A549 (cell line): ENCODE data around the gene DBT. TPM values are rescaled to one million over a fixed set of nuclear protein-coding genes. Genes with fewer than 3 reads are reported as not detected.
A peak's percentile ranks its signal among the peaks of the same experiment; 100 is the strongest.

Source experiments
- ATAC-seq, 2 experiments: fragments of 200-7000 bp in 1 of 2; fragments of >200 bp in 1 of 2; cut with Nextera tagmentation in 1 of 2; cut with Tn5 transposase in 1 of 2; 3 replicates each; pipeline versions ENCODE4 v1.8.0 to v1.9.1; 2018 to 2020; ENCODE audit warnings: mild to moderate bottlenecking in 1 of 2, moderate library complexity in 1 of 2
- CTCF ChIA-PET: fragments of 300-600 bp; sonication (Branson Sonifier 250); formaldehyde crosslinking; extraction: SDS; loops from one replicate; lab custom pipeline; 2021; ENCODE audit warnings: antibody characterized with exemption, inconsistent platforms; lab: Yijun Ruan, JAX
- POLR2A ChIA-PET: fragments of 350-600 bp; formaldehyde crosslinking; extraction: SDS; loops from one replicate; lab custom pipeline; 2021; ENCODE audit warnings: antibody characterized with exemption, inconsistent platforms; lab: Yijun Ruan, JAX
- DNase-seq, 2 experiments: peaks; one replicate each; pipeline versions ENCODE4 v3.0.0 to v3.0.0-alpha.2; 2011 to 2016; ENCODE audit warnings: low read depth in 1 of 2, low spot score in 1 of 2
- FAIRE-seq: peaks from 2 replicates; lab custom pipeline; 2011; peaks lifted over from hg19 to GRCh38; lab: Jason Lieb, UNC
- H3K27ac ChIP-seq, 2 experiments: fragments of >200 bp; sonication (Bioruptor Twin); formaldehyde crosslinking; 3 replicates each; pipeline ENCODE4 v1.5.1; 2016 to 2017
- H3K4me1 ChIP-seq: fragments of >200 bp; sonication (Bioruptor Twin); formaldehyde crosslinking; 3 replicates; pipeline ENCODE4 v1.6.1; 2016
- H3K4me2 ChIP-seq: fragments of >200 bp; sonication (Bioruptor Twin); formaldehyde crosslinking; 3 replicates; pipeline ENCODE4 v1.6.1; 2016
- H3K4me3 ChIP-seq: fragments of >200 bp; sonication (Bioruptor Twin); formaldehyde crosslinking; 3 replicates; pipeline ENCODE4 v1.5.1; 2016
- H3K9me3 ChIP-seq: fragments of >200 bp; sonication (Bioruptor Twin); formaldehyde crosslinking; 3 replicates; pipeline ENCODE4 v1.6.1; 2016
- CBX2 ChIP-seq: fragments of 200-600 bp; sonication (generic); IDR thresholded peaks from 2 replicates; pipeline ENCODE4 v1.6.1; 2016; ENCODE audit warnings: low read depth, mild to moderate bottlenecking, borderline replicate concordance
- CHD2 ChIP-seq: fragments of 150-350 bp; IDR thresholded peaks from 2 replicates; pipeline ENCODE4 v1.6.1; 2014; ENCODE audit warnings: low read length; ENCODE audit not compliant: partially characterized antibody
- CHD4 ChIP-seq: fragments of 200-600 bp; sonication (generic); IDR thresholded peaks from 2 replicates; pipeline ENCODE4 v1.6.1; 2016; ENCODE audit warnings: antibody characterized with exemption, mild to moderate bottlenecking, borderline replicate concordance
- EP300 ChIP-seq, 2 experiments: fragments of >200 bp; sonication (Bioruptor Twin); formaldehyde crosslinking; IDR thresholded peaks; 2 replicates in 1 of 2; 3 replicates in 1 of 2; pipeline ENCODE4 v1.6.1; 2016 to 2017
- FOXS1 ChIP-seq: fragments of 250-450 bp; sonication (Bioruptor Pico); IDR thresholded peaks from 2 replicates; pipeline ENCODE4 v1.5.0; 2020; ENCODE audit warnings: mild to moderate bottlenecking, moderate library complexity
- HES2 ChIP-seq: fragments of >200 bp; sonication (Bioruptor Twin); formaldehyde crosslinking; IDR thresholded peaks from 2 replicates; pipeline ENCODE4 v1.6.1; 2016
- HMGXB4 ChIP-seq: fragments of 250-450 bp; sonication (Bioruptor Pico); IDR thresholded peaks from 2 replicates; pipeline ENCODE4 v1.5.0; 2021; ENCODE audit warnings: mild to moderate bottlenecking, moderate library complexity, borderline replicate concordance
- HOXB13 ChIP-seq: fragments of 250-450 bp; sonication (Bioruptor Pico); IDR thresholded peaks from 2 replicates; pipeline ENCODE4 v1.5.0; 2020; ENCODE audit warnings: low read depth, mild to moderate bottlenecking, moderate library complexity
- MAFK ChIP-seq: fragments of 450-650 bp; IDR thresholded peaks from 2 replicates; pipeline ENCODE4 v1.6.1; 2014; ENCODE audit not compliant: partially characterized antibody
- MYC ChIP-seq: IDR thresholded peaks from 2 replicates; pipeline ENCODE4 v1.6.1; 2012; ENCODE audit warnings: mild to moderate bottlenecking, inconsistent platforms, low read length, improper control_type of control experiment, borderline replicate concordance
- POLR2AphosphoS2 ChIP-seq: conservative IDR thresholded peaks from 2 replicates; pipeline ENCODE4 v1.6.1; 2012; ENCODE audit warnings: low read length, improper control_type of control experiment, inconsistent platforms
- REST ChIP-seq: fragments of 200-600 bp; sonication (generic); IDR thresholded peaks from 2 replicates; pipeline ENCODE4 v1.6.1; 2016; ENCODE audit warnings: antibody characterized with exemption, mild to moderate bottlenecking, moderate library complexity
- RFX5 ChIP-seq: fragments of 450-650 bp; IDR thresholded peaks from 2 replicates; pipeline ENCODE4 v1.7.1; 2014; ENCODE audit warnings: antibody characterized with exemption, mild to moderate bottlenecking, moderate library complexity
- RNF2 ChIP-seq: fragments of 200-600 bp; sonication (generic); IDR thresholded peaks from 2 replicates; pipeline ENCODE4 v1.6.1; 2016; ENCODE audit warnings: low read depth, mild to moderate bottlenecking, antibody characterized with exemption, moderate library complexity, borderline replicate concordance
- SMC3 ChIP-seq: fragments of >200 bp; sonication (Bioruptor Twin); formaldehyde crosslinking; IDR thresholded peaks from 3 replicates; pipeline ENCODE4 v1.6.1; 2018; ENCODE audit warnings: inconsistent platforms
- ZFP36 ChIP-seq: fragments of 450-650 bp; IDR thresholded peaks from 2 replicates; pipeline ENCODE4 v1.6.1; 2014; ENCODE audit warnings: borderline replicate concordance; ENCODE audit not compliant: partially characterized antibody
- ZNF302 ChIP-seq: fragments of 250-450 bp; sonication (Bioruptor Pico); IDR thresholded peaks from 2 replicates; pipeline ENCODE4 v1.9.0; 2021; ENCODE audit warnings: inconsistent platforms, mild to moderate bottlenecking, moderate library complexity
- WGBS: methylation state at CpG from one replicate; pipeline ENCODE4 v1.1.6; 2017; ENCODE audit errors: missing lambda C conversion rate; 5-methylcytosine and 5-hydroxymethylcytosine counted together
- polyA plus RNA-seq, 4 experiments: library from polyadenylated mRNA; depleted of rRNA in 3 of 4; stranded (reverse); fragments of >200 nt; fragmentation: RNase III in 1 of 4; extraction: RNeasy Plus Mini Kit Qiagen cat#74134 plus additional on column Dnase treatment in 1 of 4; gene quantifications; 2 replicates in 3 of 4; 3 replicates in 1 of 4; pipeline ENCODE4 v1.2.3, GENCODE V29; 2011 to 2017

Gene DBT
- polyA plus RNA-seq, 2 of the 4 experiments (the other 2 are of a cell fraction), result 3.6 to 8.7 TPM

GRCh38 chr1:100147875-100148274 lies 101.8 kb downstream of the DBT start (continued):
- TF ChIP-seq HMGXB4 (no peak), ZFP36 (no peak)
- TF ChIP-seq, all 56 proteins: peak for 0

- ATAC-seq (no peak), FAIRE-seq (no peak), DNase-seq (no peak)
- Histone ChIP-seq H3K4me3 (no peak overlapping the region), H3K27ac (no peak overlapping the region), H3K4me1 (no peaks in the 10 kb centered on the region), H3K4me2 (no peak overlapping the region), H3K9me3 (no peaks in the 10 kb centered on the region)
- ChIA-PET CTCF (no interaction called here), POLR2A (no interaction called here)
- peak; percentile 31 for TF ChIP-seq MAFK
- TF ChIP-seq CBX2, result no peak
- no peak for TF ChIP-seq RFX5
- TF ChIP-seq CHD4, result no peak
- 93% methylated on average over 1 of the region's 1 CpG for WGBS
These were observed 102.7 kb downstream of the DBT start for GRCh38 chr1:100146958-100147357.

GRCh38 chr1:100145116-100145515 lies 104.5 kb downstream of the DBT start:
- ATAC-seq (no peak), FAIRE-seq (no peak), DNase-seq (no peak)
- Histone ChIP-seq H3K27ac (no peak overlapping the region), H3K4me3 (no peak overlapping the region), H3K4me1 (no peaks in the 10 kb centered on the region), H3K9me3 (no peaks in the 10 kb centered on the region), H3K4me2 (no peak overlapping the region)
- TF ChIP-seq RNF2 (no peak), SMC3 (no peak), CHD2 (no peak), POLR2AphosphoS2 (no peak), MYC (no peak), MAFK (no peak), EP300 (IDR thresholded peaks at IDR 0.05) (no peak)
- CTCF ChIA-PET, result no interaction called here
- POLR2A ChIA-PET, result no interaction called here
- WGBS, result 91% methylated on average over 3 of the region's 3 CpGs

GRCh38 chr1:100142343-100142742 lies 107.3 kb downstream of the DBT start:
- no peak for TF ChIP-seq EP300 (IDR thresholded peaks at IDR 0.05)
- no peak overlapping the region for H3K27ac ChIP-seq

GRCh38 chr1:100141192-100141591 lies 108.4 kb downstream of the DBT start:
- no peaks in the 10 kb centered on the region for H3K9me3 ChIP-seq
- no peaks in the 10 kb centered on the region for H3K4me1 ChIP-seq
- ATAC-seq, result no peak
- no peak overlapping the region for H3K4me3 ChIP-seq
- FAIRE-seq, result no peak
- H3K4me2 ChIP-seq, result no peak overlapping the region
- POLR2A ChIA-PET, result no interaction called here
- H3K27ac ChIP-seq, result no peak overlapping the region
- 98% methylated on average over 4 of the region's 4 CpGs for WGBS
- DNase-seq, result no peak
- TF ChIP-seq REST (no peak), SMC3 (no peak), HES2 (no peak), HOXB13 (CRISPR knock-in tag) (no peak), ZNF302 (CRISPR knock-in tag) (no peak), FOXS1 (no peak)
- CTCF ChIA-PET, result no interaction called here

More at GRCh38 chr1:100142343-100142742, 107.3 kb downstream of the DBT start:
- WGBS, result 98% methylated on average over 3 of the region's 3 CpGs
- CTCF ChIA-PET, result no interaction called here
- FAIRE-seq, result no peak
- POLR2A ChIA-PET, result no interaction called here
- no peak for ATAC-seq
- H3K4me3 ChIP-seq, result no peak overlapping the region
- H3K9me3 ChIP-seq, result no peaks in the 10 kb centered on the region
- no peak for DNase-seq
- H3K4me1 ChIP-seq, result no peaks in the 10 kb centered on the region
- H3K4me2 ChIP-seq, result no peak overlapping the region
